GM12891 (cell line): ENCODE measurements around the gene MBD4.
A peak's percentile ranks its signal among the peaks of the same experiment; 100 is the strongest.

ENCODE experiments used
- PAX5 ChIP-seq: IDR thresholded peaks from 2 replicates; pipeline ENCODE4 v1.6.1; 2011; ENCODE audit warnings: low read length, moderate library complexity, mild to moderate bottlenecking; ENCODE audit not compliant: insufficient read depth, severe bottlenecking
- POLR2A ChIP-seq: IDR thresholded peaks from 2 replicates; pipeline ENCODE4 v1.6.1; 2011; ENCODE audit warnings: low read depth, low read length, control low read depth
- POLR2AphosphoS5 ChIP-seq: IDR thresholded peaks from 2 replicates; pipeline ENCODE4 v1.6.1; 2011; ENCODE audit warnings: low read depth, low read length, control low read depth
- POU2F2 ChIP-seq: IDR thresholded peaks from 2 replicates; pipeline ENCODE4 v1.6.1; 2011; ENCODE audit warnings: low read depth, mild to moderate bottlenecking, control low read depth, low read length, moderate library complexity
- SPI1 ChIP-seq: IDR thresholded peaks from 2 replicates; pipeline ENCODE4 v1.6.1; 2011; ENCODE audit warnings: low read depth, low read length, control low read depth
- TAF1 ChIP-seq: IDR thresholded peaks from 2 replicates; pipeline ENCODE4 v1.6.1; 2011; ENCODE audit warnings: low read depth, low read length, control low read depth

DNA sequence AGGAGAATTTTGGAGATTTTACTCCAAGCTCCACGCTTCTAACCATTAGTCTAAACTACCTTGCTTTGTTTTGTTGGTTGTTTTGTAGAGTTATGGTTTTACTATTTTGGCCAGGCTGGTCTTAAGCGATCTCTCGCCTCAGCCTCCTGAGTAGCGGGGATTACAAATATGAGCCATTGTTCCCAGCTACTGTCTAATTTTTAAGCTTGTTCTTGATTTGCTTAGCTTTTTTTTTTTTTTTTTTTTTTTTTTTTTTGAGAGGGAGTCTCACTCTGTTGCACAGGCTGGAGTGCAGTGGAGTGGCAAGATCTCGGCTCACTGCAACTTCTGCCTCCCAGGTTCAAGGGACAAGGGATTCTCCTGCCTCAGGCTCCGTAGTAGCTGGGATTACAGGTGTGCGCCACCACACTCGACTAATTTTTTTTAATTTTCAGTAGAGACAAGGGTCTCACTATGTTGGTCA, 39.8 kb downstream of the MBD4 start:
- TF ChIP-seq POLR2AphosphoS5 (peak; percentile 90), TAF1 (no peak), POLR2A (peak; percentile 94), SPI1 (no peak), POU2F2 (peak; percentile 20; the same call in 1 of the 2 replicates), PAX5 (no peak)
